HG02852 (cell line): ENCODE results near the gene PAX9.

Experiments
- ATAC-seq: cut with Tn5 transposase; IDR thresholded peaks from one replicate; pipeline ENCODE4 v1.9.1; 2021; ENCODE audit warnings: mild to moderate bottlenecking, moderate library complexity; ENCODE audit not compliant: unreplicated experiment

PAX9 gene

DNA sequence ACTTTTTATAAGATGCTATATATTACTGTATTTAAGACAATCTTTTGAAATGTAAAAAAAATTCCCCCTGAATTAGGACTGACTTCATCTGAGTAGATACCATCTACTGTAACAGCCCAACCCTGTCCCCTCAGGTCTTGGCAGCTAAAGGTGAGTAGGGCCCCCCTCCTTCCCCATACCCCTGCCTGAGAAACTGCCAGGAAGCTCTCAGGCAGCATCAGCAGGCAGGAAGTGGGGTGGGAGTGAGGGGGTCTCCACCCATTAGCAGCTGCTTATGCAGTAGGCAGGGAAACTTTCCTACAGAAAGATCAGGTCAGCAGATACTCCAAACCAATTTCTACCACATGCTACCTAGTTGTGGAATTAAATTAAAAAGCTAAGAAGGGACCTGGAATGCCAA is 62.5 kb downstream of the PAX9 start:
- no peak for ATAC-seq

GRCh38 chr14:36726128-36726527 is 64.5 kb downstream of the PAX9 start:
- ATAC-seq = no peak
